GM21825 (cell line): ENCODE results near the gene CTSH.

Experiments
- ATAC-seq: cut with Tn5 transposase; IDR thresholded peaks from one replicate; pipeline ENCODE4 v1.9.1; 2021; ENCODE audit warnings: mild to moderate bottlenecking, moderate library complexity; ENCODE audit not compliant: unreplicated experiment

CTSH gene

GRCh38 chr15:78944669-78945407 is at the start of gene CTSH:
Gene CTSH, minus strand, starts transcription at chr15:78945046. Its CDS starts 65 bp downstream, at chr15:78944981.
- peak; percentile 60 for ATAC-seq

- ATAC-seq, result no peak
These were observed 49.2 kb upstream of the CTSH start for GRCh38 chr15:78993931-78994530.

DNA sequence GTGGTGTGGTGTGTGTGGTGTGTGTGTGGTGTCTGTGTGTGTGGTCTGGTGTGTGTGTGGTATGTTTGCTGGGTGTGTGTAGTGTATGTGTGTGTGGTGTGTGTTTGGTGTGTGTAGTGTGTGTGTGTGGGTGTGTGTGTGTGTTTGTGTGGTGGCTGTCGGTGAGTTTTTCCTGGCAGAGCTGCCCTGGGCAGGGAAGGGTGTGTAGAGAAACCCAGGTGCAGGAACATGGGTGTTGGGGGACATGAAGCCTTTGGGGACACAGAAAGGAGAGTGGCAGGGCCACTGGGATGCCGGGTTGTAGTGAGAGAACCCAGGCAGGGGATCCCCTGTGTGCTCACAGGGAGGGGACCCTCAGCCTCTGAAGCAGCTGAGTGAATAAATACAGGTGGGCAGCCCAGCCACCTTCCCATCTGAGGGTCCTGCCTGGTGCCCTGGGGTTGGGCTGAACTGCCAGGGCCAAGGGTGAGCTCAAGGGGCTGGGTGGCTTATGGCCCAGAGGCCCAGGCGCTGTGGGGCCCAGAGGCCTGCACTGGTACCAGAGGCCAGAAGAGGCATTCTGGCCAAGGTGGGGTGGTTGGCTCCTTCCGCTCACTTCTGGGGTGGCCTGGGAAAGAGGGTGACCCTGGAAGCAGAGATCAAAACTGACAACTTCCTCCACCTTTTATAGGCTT is 48.5 kb upstream of the CTSH start:
- no peak for ATAC-seq

- ATAC-seq, result no peak
These were observed 47.8 kb upstream of the CTSH start for GRCh38 chr15:78992416-78993256.

DNA sequence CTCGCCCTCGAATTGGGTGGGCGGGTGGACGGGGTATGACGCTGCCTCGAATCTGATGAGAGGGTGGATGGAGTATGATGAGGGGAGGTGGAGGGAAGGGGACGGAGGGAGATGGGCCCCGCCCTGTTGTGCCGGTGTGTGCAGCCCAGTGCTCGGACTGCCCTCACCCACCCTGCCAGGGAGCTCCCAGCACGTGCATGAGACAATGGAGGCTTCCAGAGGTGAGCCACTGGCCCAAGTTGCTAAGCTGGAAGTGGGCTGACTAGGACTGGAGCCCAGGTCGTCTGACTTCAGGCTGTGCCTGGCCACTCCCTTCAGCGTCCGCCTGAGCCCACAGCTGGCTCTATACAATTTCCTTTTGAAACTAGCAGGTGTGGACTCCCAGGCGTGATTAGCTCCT is 47.0 kb upstream of the CTSH start:
- no peak for ATAC-seq

DNA sequence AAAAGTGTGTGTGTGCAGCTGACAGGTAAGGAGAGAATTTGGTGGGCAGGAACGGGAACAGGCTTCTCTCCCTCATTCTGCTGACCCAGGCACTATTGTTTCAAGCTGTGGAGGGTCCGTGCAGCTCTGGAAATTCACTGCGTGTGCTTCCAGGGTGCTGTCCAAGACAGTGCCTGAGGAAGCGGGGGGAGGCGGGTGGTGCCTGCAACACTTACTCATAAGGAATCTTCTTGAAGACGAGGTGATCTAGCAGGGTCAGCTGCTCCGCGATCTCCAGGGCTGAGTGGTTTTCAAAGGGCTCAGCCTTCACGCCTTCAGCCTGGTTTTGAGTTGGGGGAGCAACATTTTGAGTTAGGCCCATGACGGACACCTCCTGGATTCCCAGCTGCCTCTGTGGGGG is 46.6 kb upstream of the CTSH start:
- ATAC-seq, result no peak

- no peak for ATAC-seq
These were observed 45.4 kb upstream of the CTSH start for GRCh38 chr15:78990278-78990677.

GRCh38 chr15:78989701-78990240 is 44.9 kb upstream of the CTSH start:
- no peak for ATAC-seq

DNA sequence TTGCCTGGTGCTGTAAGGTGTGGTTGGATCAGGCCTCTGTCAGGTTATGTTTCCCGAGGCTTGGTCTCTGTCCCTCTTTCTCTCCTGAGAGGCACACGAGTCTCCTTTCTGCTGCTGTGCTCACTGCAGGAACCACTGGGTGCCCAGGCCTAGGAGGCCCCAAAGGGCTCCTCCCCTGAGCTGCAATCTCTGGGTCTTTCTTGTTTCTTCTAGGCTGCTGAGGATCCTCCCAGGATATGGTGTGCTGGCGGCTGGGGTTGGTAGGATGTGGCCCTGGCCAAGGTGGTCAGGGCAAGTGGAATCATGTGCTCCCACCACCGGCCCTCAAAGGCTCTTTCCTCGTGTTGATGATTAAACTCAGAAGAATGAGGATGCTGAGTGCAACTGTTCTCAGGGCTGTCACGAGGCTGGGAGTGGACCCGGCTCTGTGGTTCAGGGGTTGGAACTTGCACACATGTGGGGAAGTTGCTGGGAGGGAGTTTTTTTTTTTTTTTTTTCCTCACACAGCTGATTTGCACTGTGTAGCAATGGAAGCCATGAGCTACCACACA is 43.6 kb upstream of the CTSH start:
- ATAC-seq, result peak; percentile 65

DNA sequence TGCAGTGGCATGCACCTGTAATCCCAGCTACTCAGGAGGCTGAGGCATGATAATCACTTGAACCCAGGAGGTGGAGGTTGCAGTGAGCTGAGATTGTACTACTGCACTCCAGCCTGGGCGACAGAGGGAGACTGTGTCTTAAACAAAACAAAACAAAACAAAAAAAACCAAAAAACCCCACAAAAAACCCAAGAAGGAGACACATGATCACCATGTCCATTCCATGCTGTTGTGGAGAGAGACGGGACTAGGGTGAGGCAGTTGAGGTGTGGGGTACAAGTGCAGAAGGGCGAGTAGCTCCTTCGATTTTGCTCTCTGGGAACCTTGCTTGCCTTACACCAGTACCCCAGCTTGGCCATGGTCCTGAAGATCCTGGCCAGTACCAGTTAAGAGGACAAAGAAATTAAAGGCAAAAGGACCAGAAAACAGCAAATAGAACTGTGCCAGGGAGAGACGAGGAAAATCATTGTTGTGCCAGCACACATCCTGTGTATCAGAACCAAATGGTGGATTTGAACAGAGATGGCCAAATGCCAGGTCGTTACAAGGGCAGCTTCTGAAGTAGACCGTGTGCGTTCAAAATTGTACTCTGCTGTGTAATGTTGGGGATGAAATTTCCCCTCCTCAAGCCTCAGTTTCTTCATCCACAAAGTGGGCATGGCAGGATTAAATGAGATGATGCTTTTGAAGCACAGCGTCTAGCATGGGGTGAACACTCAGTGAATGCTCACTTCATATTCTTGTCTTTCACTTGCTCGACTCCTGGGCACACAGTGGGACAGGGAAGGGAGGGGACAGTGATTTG is 42.9 kb upstream of the CTSH start:
- ATAC-seq, result no peak

DNA sequence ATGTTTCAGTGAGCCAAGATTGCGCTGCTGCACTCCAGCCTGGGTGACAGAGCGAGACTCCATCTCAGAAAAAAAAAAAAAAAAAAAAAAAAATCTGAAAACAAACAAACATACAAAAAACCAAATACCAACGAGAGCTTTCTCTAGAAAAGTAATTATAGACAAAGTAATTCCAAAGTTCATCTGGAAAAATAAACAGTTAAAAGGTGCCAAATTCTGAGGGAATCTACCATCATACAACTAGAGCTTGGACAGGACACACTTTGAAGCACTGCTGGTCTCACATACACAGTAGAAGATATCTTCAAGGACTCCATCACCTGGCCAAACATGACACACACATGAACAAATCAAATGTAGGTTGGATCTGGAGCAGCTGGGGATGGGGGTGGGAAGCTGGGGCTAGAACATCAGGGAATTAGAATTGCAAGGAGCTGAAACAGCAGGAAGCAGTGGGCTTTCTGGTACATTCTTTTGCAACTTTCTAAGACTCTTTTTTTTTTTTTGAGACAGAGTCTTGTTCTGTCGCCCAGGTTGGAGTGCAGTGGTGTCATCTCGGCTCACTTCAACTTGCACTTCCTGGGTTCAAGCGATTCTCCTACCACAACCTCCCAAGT is 41.1 kb upstream of the CTSH start:
- no peak for ATAC-seq

GRCh38 chr15:78984041-78984440 is 39.2 kb upstream of the CTSH start:
- ATAC-seq, result no peak

- no peak for ATAC-seq
These were observed 38.5 kb upstream of the CTSH start for GRCh38 chr15:78983146-78983918.

GRCh38 chr15:78982736-78983135 is 37.9 kb upstream of the CTSH start:
- no peak for ATAC-seq

DNA sequence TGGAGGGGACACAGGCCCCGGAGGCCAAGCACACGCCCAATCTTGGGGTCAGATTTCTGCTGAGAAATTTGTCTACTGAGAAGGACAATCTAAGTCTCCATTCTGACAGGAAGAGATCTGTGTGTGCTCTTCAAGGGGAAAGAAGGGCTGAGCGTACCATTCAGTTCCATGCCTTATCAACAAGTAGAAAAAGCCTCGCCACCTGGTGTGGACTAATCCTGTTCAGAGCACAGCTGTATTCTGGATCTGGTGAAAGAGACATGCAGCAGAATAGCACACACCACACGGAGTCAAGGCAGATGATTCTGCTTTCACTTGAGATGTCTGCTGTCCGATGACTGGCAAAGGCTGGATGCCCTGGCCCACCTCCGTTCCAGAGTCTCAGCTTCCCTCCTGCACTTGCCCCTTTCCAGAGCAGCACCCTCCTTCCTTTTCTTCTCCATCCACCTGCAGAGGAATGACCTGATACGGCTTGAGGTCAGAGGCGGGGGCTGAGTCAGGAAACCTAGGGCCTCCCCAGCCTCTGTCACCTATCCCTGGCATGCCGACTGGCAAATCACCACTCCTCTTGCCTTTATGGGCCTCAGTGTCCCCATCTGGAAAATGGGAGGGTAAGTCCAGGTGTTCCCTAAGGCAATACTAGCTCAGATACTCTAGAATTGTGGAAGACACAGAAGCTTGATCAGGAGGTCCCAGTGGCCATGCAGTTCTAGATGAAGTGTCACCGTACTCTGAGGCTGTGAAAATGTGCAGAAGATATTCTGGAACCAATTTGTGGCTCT is 36.9 kb upstream of the CTSH start:
- ATAC-seq, result no peak

DNA sequence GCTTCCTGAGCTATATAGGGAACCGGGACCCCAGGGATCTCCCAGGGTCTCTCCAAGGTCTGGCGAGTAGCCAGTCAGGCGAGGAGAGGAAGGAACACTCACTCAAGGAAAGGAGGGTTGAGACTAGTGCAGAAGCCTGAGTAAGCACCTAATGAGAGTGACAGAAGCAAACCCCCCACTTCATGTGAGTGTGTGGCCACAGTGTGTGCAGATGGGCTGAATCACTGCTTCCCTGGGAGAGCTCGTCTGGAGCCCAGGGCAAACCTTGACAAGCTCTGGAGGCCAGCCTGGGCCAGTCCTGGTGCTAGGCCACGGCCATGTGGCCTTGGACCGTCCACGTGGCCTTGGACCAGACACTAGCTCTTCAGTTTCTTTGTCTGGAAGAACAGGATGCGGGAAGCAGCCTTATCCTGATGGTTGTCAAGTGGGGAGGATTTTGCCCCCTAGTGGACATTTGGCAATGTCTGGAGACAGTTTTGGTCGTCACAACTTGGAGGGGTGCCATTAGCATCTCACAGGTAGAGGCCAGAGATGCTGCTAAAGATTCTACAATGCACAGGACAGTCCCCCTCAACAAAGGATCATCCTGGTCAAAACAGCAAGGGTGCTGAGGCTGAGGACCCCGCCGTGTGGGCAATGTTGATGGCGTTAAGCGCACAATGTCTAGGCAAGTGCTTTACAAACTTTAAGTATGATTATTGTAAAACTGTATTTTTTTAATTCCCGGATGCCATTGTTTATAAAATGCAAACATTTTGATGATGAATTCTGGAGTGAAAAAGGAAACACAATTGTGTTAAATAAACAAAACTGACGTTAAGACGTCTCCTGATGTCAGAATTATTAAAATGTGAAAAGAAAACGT is 34.8 kb upstream of the CTSH start:
- no peak for ATAC-seq

DNA sequence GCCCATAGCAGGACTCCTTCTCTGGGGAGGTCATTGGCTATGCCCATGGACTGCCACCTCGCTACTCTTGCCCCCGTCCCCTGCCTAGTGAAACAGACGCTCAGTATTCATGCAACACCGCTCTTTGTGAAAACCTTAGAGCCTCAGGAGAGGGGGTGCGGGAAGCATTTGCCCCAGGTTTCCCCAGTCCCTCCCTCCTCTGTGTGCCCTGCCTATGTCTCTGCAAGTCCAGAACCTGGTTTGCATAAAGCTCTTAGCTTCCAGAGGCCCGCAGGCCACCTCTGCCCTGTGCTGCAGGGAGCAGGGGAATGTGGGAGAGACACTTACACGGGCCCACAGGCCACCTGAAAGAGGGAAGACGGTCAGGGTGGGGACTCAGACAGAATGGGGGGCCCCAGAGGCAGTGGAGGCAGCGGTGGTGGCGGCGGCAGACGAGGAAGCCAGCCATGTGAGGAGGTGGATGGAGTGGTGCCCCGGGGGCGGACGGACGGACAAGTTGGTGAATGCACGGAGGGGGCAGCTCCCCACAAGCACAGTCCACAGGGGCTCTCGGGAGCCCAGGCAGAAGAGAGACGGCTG is 33.8 kb upstream of the CTSH start:
- no peak for ATAC-seq
